GM08714 (cell line): ENCODE measurements around the gene INS.
"Not testable (repeated sequence)": the region's sequence is repeated elsewhere in the genome, so short reads cannot be mapped to it uniquely, and the experiment has no call there.

Source experiments
- H3K4me3 ChIP-seq: fragments of 200-500 bp; sonication (Bioruptor generic); 2 replicates; pipeline ENCODE4 v1.5.1; 2014; ENCODE audit warnings: mild to moderate bottlenecking, low read length, inconsistent platforms
- ZNF274 ChIP-seq: IDR thresholded peaks from 2 replicates; pipeline ENCODE4 v1.6.1; 2012; ENCODE audit warnings: mild to moderate bottlenecking, low read depth, low read length

Gene INS

DNA sequence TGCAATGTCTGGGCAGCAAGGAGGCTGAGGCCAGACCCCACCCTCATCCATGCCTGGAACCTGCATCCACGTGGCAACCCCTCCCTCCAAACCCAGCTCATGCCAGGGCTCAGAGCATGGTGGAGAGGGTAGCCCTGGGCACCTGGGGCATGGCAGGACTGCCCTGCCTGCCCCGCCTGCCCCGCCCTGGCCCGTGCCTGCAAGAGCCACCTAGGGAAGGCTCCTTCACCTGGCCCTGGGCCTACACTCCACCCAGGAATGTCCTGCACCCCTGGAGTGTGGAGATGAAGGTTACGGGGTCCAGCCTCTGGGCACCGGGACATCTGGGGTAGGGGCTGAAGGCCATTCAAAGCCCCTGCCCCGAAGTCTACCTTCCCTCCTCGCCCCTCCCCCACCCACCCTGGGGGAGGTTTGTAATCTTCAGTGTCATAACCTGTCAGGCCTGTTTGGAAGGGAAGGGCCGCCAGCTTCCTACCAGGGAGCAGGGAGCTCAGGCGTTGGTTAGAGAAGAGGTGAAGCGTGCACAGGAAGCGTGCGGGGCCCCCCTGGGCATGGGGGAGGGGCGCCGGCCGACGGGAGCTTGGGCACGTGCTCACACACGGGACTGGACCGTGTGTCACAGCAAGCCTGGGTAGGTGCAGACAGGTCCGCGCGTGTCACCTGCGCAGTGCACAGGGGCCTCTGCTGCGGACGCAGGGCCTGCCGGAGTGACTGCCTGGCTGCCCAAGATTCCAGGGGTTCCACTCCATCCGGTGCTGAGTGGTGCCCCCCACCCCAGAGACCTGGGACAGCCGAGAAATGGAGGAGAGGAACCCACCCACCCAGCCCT lies 41.3 kb upstream of the INS start:
- TF ChIP-seq ZNF274: no peak
- H3K4me3 ChIP-seq: no peak overlapping the region

DNA sequence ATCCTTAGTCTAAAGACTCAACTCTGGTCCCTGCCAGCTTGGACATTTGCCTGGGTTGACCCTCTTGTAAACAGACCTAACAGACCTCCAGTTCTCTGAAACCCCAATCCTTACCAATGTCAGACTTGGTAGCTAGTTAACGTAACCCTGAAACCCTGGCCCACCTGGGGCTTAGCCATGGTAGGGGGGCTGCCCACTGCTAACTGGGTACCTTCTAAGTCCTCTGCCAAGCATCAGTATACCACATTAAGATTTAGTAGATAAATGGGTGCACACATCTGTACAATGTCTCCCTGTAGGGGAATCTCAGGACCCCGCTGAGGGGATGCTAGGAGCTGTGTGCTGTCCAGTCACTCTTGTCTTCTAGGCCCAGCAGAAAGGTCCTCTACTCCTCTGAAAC lies 40.5 kb upstream of the INS start:
- no peak for TF ChIP-seq ZNF274
- no peak overlapping the region for H3K4me3 ChIP-seq

DNA sequence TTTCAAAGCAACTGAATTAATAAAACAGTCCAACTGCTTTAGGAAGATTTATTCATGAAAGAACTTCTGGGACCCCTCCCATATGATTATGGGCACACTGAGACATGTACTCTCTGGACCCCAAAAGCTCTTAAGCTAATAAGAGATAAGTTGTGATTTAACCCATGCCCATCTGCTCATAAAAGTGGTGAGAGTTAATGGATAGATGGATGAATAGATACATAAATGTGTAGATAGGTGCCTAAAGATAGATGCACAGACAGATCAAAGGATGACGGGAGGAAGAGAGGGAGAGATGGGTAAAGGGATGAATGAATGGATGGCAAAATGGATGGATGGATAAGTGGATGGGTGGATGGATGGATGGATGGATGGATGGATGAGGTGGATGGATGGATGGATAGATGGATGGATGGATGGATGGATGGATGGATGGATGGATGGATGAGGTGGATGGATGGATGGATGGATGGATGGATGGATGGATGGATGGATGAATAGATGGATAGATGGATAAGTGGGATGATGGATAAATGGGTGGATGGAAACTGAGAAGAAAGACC lies 40.0 kb upstream of the INS start:
- no peak for TF ChIP-seq ZNF274
- no peak overlapping the region for H3K4me3 ChIP-seq

DNA sequence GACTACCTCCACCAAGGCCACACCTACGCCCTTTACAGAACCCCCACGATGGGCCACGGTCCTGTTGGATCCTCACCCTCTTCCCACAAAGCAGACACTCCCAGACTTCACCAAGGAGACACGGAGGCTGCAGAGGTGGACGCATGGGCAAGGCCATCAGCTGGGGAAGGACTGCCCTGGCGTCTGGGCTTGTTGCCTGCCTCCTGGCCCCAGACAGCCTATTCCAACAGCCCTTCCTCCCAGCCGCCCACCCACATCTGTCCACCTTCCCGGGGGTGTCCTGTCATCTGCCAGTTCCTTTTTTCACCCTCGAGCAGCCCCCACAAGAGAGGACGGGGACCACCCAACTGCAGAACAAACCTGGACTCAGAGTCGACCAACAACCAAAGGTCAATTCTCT lies 39.5 kb upstream of the INS start:
- TF ChIP-seq ZNF274: no peak

DNA sequence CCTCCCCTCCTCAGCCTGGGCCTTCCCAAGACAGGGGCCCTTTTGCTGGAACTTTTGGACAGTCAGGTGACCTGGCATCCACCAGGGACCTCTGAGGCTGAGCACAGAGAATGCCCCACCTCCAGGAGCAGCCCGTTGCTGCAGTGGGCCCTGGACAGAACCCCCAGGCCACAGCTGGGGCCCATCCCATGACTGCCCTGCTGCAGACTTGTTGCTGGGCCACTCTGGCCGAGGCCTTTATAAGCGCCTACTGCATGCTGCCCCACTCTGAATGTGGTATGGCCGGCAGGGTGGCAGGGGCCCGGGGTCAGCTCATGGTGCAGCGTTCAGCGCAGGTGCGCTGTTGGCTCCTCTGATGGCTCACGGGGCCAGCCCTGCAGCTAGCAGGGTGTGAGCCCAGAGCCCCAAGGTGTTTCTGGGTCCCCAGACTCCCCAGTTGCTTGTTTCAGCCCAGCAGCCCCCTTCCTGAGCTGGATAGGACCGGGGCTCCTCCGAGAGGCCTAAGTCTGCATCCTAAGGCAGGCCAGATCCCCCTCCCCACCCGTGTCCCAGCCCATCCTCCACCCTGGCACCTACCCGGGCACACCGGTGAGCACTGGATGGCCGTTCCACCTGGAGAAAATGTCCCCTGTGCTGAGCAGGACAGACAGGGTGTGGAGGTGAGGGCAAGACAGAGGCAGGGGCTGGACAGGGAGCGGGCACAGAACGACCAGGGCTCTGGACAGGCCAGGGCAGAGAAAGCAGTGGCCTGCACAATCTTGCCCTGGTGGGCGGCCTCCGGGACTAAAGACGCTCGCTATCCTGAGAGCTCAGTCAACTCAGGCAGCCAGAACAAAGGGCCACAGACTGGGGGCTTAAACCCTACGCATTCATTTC lies 38.7 kb upstream of the INS start:
- H3K4me3 ChIP-seq: no peak overlapping the region
- TF ChIP-seq ZNF274: no peak

More for the DNA sequence above, 39.5 kb upstream of the INS start:
- no peak overlapping the region for H3K4me3 ChIP-seq

DNA sequence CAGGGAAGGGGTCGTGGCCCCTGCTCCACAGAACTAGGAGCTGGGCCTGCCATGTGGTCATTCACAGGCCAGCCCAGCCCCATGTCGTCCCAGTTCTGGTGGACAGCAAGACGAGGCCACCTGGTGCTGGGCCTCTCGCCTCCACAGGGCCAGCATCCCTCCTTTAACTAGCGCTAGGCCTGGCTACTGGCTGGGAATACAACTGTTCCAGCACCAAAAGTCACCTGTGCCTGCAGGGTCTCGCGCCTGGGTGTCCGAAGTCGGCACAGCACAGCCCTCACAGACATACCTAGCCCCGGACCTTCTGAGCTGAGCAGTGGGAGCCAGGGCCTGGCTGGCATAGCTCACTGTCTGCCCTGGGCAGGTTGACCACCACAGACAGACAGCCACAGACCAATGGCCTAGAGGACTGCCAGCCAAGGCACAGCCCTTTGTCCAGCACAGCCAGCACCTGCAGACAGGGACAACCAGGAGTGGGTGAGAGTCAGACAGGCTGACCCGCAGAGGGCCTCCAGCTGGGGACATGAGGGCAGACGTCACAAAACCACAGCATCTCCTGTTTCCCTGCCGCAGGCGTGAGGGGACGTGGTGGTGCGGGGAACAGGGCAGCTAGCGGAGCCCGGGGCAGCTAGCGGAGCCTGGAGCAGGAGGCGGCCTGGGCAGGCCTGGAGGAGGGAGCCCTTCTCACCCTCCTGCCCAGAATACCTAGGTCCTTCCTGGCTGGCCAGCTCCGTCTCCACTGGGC lies 37.8 kb upstream of the INS start:
- no peak overlapping the region for H3K4me3 ChIP-seq
- TF ChIP-seq ZNF274: no peak

DNA sequence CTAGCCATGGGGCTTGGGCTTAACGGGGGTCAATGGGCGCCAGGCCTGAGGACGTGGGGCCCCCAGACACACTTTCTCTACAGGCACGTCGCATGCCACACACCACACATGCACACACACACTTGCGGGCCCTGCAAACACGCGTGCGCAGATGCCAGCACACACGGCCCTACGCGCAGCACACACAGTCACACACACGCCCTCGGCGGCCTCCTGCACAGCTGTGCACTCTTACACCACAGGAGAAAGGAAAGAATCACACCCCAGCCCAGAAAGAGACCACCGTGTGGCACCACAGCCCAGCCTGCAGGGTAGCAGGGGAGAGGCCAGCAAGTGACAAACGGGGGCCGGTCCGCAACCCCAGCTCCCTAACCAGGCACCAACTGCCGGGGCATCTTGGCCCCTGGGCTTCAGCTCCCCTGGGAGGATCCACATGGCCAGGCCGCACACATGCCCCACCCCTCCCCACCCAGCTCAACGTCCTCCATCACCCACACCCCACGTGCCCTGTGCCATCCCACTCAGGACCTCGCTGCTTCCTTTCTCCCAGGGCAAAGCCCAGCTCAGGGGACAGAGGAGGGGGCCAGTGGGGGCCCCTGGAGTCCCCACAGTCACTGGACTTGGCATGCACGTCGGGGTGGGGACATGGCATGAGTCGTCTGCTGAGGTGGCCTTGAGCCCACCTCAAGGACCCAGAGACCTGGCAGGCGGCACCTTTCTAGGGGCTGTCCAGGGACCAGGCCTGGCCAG lies 36.9 kb upstream of the INS start:
- no peak for TF ChIP-seq ZNF274
- no peak overlapping the region for H3K4me3 ChIP-seq

DNA sequence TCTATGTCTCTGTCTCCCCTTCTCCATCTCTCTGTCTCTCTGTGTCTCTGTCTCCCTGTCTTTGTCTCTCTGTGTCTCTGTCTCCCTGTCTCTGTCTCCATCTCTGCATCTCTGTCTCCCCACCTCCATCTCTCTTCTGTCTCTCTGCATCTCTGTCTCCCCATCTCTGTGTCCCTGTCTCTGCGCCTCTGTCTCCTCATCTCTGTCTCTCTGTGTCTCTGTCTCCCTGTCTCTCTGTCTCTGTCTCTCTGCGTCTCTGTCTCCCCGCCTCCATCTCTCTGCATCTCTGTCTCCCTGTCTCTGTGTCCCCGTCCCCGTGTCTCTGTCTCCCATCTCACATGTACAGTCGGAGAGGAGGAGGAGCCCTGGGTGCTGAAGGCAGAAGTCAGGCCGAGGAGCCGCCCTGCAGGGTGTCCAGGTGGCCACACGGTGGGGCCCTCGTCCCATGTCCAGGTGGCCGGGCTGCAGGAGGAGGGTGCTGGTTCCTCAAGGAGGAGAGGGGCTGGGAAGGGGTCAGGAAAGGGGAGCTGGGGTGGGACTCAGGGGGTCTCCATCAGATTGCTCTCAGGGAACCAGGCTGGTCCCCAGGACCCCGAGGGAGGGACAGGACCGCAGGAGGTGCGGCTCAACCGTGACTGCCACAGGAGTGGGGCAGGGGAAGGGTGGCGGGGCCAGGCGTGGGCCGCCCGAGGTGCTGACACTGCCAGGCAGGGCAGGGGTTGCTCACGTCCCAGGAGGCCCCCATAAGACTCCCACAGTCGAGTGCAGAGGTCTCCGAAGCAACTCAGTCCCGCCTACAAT lies 36.2 kb upstream of the INS start:
- no peak for TF ChIP-seq ZNF274
- no peak overlapping the region for H3K4me3 ChIP-seq

DNA sequence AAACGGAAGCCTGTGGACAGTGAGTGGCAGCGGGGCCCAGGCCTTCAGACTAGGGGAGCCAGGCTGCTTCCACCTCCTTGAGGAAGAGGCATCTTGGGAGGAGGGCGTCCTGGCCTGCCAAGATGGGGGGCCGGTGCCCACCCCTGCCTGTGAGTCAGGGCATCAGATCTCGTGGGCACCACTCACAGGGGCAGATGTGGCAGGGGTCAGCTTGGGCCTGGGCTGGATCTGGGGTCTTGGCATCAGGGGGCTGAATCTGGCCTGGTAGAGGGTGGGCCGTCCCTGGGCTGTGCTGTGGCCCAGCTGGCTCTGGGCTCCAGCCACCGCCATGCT lies 34.7 kb upstream of the INS start:
- no peak for TF ChIP-seq ZNF274
- H3K4me3 ChIP-seq: no peak overlapping the region

DNA sequence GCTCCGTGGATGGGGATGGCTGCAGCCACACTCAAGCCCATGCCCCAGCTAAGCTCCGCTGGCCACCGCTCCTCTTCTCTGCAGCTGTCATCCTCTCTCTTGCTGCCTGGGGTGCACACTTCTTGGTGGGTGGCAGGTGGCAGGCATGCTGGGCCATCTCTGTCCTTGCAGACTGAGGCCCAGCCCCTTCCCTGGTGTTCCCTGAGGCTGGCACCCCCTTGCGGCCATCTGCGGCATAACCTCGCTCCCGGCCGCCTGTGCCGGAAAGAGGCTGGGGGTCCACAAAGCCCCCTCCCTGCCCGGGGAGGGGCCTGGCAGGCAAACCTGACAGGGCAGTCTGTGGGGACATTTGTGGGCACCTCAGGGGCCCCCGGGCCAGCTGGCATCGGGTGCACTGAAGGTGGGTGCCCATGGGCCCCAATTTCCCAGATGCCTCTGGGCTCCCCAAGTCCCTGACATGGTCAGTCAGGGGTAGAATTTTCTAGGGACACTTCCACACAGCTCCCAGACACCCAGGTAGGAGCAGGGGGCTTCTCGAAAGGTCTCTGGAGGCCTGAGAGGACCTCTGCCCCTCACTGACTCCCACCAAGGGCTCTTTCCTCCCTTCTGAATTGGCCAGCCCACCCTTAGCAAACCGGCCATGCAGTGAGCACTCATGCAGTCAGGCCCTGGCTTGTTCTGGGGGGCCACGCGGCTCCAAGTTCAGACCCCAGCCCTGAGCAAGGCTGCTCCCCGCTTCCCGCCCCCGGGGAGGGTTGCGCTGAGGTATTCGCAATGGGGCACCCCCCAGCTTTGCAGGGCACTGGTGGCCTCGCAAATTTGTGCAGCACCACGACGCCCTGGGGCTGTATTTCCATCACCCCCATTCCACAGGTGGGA lies 34.1 kb upstream of the INS start:
- no peak for TF ChIP-seq ZNF274

DNA sequence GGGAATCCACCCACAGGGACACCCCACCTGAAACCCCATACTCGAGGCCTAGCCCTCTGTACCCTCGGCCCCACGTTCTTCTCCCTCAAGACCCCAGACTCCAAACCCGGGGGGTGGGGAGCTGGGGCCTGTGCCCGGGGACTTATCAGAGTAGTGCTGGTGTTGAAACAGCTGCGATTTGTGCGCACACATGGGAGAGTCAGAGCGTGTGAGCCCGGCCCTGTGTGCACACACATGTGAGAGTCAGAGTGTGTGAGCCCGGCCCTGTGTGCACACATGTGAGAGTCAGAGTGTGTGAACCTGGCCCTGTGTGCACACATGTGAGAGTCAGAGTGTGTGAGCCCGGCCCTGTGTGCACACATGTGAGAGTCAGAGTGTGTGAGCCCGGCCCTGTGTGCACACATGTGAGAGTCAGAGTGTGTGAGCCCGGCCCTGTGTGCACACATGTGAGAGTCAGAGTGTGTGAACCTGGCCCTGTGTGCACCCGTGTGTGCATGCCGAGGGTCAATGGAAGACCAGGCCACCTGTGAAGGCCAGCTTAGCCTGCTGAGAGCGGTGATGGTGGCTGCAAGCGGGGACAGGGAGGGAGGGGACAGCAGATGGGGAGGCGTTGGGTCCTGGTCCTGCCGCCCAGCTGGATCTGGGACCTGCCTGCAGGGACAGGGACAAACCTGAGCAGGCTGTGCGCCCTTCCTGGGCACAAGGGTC lies 33.0 kb upstream of the INS start:
- not testable (repeated sequence) for H3K4me3 ChIP-seq

More for the DNA sequence above, 34.1 kb upstream of the INS start:
- no peak overlapping the region for H3K4me3 ChIP-seq
